Panc1 (cell line): ENCODE data around the gene ABCB1. TPM values are rescaled to one million over a fixed set of nuclear protein-coding genes. Genes with fewer than 3 reads are reported as not detected.

ENCODE experiments used
- ATAC-seq: fragments of 200-7000 bp; cut with Tn5 transposase; 2 replicates; pipeline ENCODE4 v1.9.1; 2020; ENCODE audit warnings: mild to moderate bottlenecking, moderate library complexity
- BruUV-seq: library from RNA; stranded (reverse); fragments of 400-500 nt; replicated peaks from 2 replicates; lab custom pipeline; 2021; lab: Mats Ljungman, UMichigan
- CTCF ChIA-PET: fragments of 300-600 bp; sonication (Branson Sonifier 250); formaldehyde crosslinking; loops from one replicate; lab custom pipeline; 2022; ENCODE audit warnings: antibody characterized with exemption; lab: Charles Lee
- POLR2A ChIA-PET: fragments of 300-600 bp; sonication (Branson Sonifier 250); formaldehyde crosslinking; loops from one replicate; lab custom pipeline; 2022; ENCODE audit warnings: antibody characterized with exemption; lab: Charles Lee
- DNase-seq: peaks from one replicate; pipeline ENCODE4 v3.0.0-alpha.2; 2010; ENCODE audit warnings: low read depth, low spot score
- H3K27ac ChIP-seq: 2 replicates; pipeline ENCODE4 v1.5.1; 2011; ENCODE audit warnings: mild to moderate bottlenecking, low read length, inconsistent platforms
- H3K27me3 ChIP-seq: fragments of 200-500 bp; sonication (Bioruptor generic); 2 replicates; pipeline ENCODE4 v1.6.0; 2014; ENCODE audit warnings: low read length, inconsistent platforms; ENCODE audit not compliant: control insufficient read depth, insufficient read depth
- H3K36me3 ChIP-seq: fragments of 200-500 bp; sonication (Bioruptor generic); 2 replicates; pipeline ENCODE4 v1.5.1; 2014; ENCODE audit warnings: inconsistent platforms, mild to moderate bottlenecking, low read length, moderate library complexity; ENCODE audit not compliant: control insufficient read depth, insufficient read depth
- H3K4me1 ChIP-seq: 2 replicates; pipeline ENCODE4 v1.5.1; 2011; ENCODE audit warnings: inconsistent platforms, mild to moderate bottlenecking, low read length, moderate library complexity; ENCODE audit not compliant: control insufficient read depth, insufficient read depth
- H3K4me3 ChIP-seq, 2 experiments: 2 replicates each; pipeline ENCODE4 v1.5.1; 2011 to 2012; ENCODE audit warnings: low read depth in 2 of 2, low read length in 2 of 2, mild to moderate bottlenecking in 2 of 2, inconsistent platforms in 1 of 2, moderate library complexity in 1 of 2
- H3K9me3 ChIP-seq: fragments of 200-500 bp; sonication (Bioruptor generic); 2 replicates; pipeline ENCODE4 v1.5.1; 2014; ENCODE audit warnings: low read depth, mild to moderate bottlenecking, inconsistent platforms, low read length, moderate library complexity; ENCODE audit not compliant: control insufficient read depth, insufficient read depth
- CTCF ChIP-seq: fragments of 450-650 bp; IDR thresholded peaks from 2 replicates; pipeline ENCODE4 v1.5.1; 2017; ENCODE audit warnings: mild to moderate bottlenecking
- POLR2AphosphoS5 ChIP-seq: IDR thresholded peaks from 2 replicates; pipeline ENCODE4 v1.6.1; 2012; ENCODE audit warnings: mild to moderate bottlenecking, low read depth, low read length, moderate library complexity
- REST ChIP-seq, 2 experiments: IDR thresholded peaks; 2 replicates each; pipeline ENCODE4 v1.6.1; 2011 to 2012; ENCODE audit warnings: low read depth in 2 of 2, control low read depth in 1 of 2, low read length in 1 of 2, mild to moderate bottlenecking in 1 of 2, moderate library complexity in 1 of 2; ENCODE audit not compliant: insufficient read depth in 1 of 2
- SIN3A ChIP-seq: IDR thresholded peaks from 2 replicates; pipeline ENCODE4 v1.6.1; 2012; ENCODE audit warnings: low read depth, mild to moderate bottlenecking, low read length, moderate library complexity, borderline replicate concordance; ENCODE audit not compliant: insufficient read depth
- TCF7L2 ChIP-seq: IDR thresholded peaks from 2 replicates; pipeline ENCODE4 v1.6.1; 2011; ENCODE audit warnings: mild to moderate bottlenecking, low read depth, low read length, inconsistent platforms
- in situ Hi-C: cut with HindIII; loops from 2 replicates; pipeline ENCODE4 v1.10.0; 2016; ENCODE audit warnings: low sequenced_read_pairs, low pct_unique_long_range_greater_than_20kb
- intact Hi-C: fragments of 100-400 bp; cut with micrococcal nuclease; formaldehyde crosslinking; loops from one replicate; pipeline ENCODE4 v1.10.0; 2022; ENCODE audit not compliant: unreplicated experiment
- total RNA-seq: library from RNA; stranded (reverse); gene quantifications from one replicate; pipeline ENCODE4 v1.2.1, GENCODE V29; 2021; ENCODE audit not compliant: unreplicated experiment

ABCB1 gene
- total RNA-seq, 1 experiment from 2014 or later = 0.67 TPM

GRCh38 chr7:87615197-87615596 is 14.5 kb upstream of the ABCB1 start:
- DNase-seq = no peak
- Histone ChIP-seq H3K9me3 (no peaks in the 10 kb centered on the region), H3K4me1 (no peaks in the 10 kb centered on the region), H3K27ac (no peak overlapping the region), H3K4me3 (no peak overlapping the region), H3K36me3 (no peaks in the 10 kb centered on the region), H3K27me3 (no peaks in the 10 kb centered on the region)
- intact Hi-C loops (no loop called here), in situ Hi-C loops (no loop called here)
- TF ChIP-seq CTCF (no peak), SIN3A (no peak)
- ChIA-PET CTCF (no interaction called here), POLR2A (no interaction called here)
- no peak for ATAC-seq
- no TSS peak for BruUV-seq

DNA sequence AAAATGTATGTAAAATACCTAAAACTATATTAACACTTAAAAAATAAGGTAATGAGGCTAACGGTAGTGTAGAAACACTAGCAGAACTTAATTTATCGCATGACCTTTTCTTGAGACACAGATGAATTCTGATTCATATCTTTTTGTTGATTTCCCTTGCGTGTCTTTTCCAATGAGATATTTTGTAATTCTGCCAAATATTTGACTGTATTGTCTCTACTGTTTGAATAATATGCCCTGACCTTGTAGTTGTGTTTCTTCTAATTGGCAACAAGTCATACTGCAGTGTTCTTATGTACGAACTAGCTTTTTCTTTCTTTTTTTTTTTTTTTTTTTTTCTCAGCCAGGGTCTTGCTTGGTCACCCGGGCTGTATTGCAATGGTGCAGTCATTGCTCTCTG is 9.2 kb upstream of the ABCB1 start:
- peaks cover 4% of the 10 kb centered on the region for H3K27me3 ChIP-seq
- in situ Hi-C loops = no loop called here
- POLR2A ChIA-PET = interaction anchor here (0.7 kb wide), 1 partner anchor 1091 kb away, joined by 4 read pairs; no protein-coding TSS in a partner anchor
- no peak for TF ChIP-seq TCF7L2
- no peak for TF ChIP-seq SIN3A
- TF ChIP-seq REST (IDR thresholded peaks at IDR 0.05; ENCODE audit: insufficient read depth in 1 of 2, low read depth in 2 of 2, low read length in 1 of 2) = no peak
- TF ChIP-seq POLR2AphosphoS5 = no peak
- TF ChIP-seq CTCF = no peak
- DNase-seq = no peak
- H3K4me3 ChIP-seq = no peak overlapping the region
- ATAC-seq = no peak
- CTCF ChIA-PET = no interaction called here
- H3K9me3 ChIP-seq = no peaks in the 10 kb centered on the region
- no peaks in the 10 kb centered on the region for H3K4me1 ChIP-seq
- no peak overlapping the region for H3K27ac ChIP-seq
- BruUV-seq = no TSS peak
- intact Hi-C loops = no loop called here
- no peaks in the 10 kb centered on the region for H3K36me3 ChIP-seq
